ENCODE data around the gene WNT5B.

GRCh38 chr12:1670358-1671268 is 41.6 kb downstream of the WNT5B start:
- TF ChIP-seq CTCF (conservative IDR thresholded peaks at IDR 0.05; ENCODE audit: low read length) (no peak), EZH2phosphoT487 (IDR thresholded peaks at IDR 0.05; ENCODE audit: borderline replicate concordance) (no peak)

Data from Loucy (cell line).